ENCODE data around the gene TFAP2E. TPM values are rescaled to one million over a fixed set of nuclear protein-coding genes. Genes with fewer than 3 reads are reported as not detected.

TFAP2E gene
- total RNA-seq, 1 donor, result 1.3 TPM

- no peak for DNase-seq (ENCODE audit: low read depth in 2 of 3, low spot score in 2 of 3)
Measured at GRCh38 chr1:35640380-35641232, 67.5 kb downstream of the TFAP2E start.

DNA sequence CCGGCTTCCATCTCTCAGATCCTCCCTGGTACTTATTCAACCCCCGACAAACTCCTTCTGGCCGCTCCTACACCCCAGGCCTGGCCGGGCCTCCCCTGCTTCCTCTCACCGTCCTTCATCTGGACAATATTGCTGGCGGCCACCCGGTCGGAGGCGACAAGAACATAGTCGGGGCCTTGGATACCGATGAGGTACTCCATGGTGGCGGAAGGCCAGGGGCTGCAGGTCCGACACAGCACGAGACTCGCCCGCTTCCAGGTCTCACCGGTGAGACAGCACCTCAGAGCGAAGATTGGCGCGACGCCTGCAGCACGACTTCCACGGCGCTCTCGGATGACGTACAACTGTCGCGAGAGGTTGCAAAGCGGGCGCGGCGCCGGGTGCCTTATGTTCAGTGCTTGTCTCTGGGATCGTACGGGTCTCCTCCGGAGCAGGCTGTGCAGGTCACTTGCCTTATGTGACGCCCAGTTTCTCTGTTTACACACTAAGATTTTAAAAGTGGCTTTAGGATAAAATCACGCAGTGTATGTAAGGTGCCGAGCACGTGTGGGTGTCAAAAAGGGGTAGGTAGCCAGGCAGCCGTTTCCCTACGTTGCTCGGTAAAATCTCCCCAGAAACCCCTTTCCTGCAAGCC, 68.2 kb downstream of the TFAP2E start, which contains the start of gene PSMB2:
Gene PSMB2 (minus strand): TSS at position 294 of the 634 bp plus-strand sequence. CDS start 94 bp downstream, at position 200.
- peak; percentile 90 to 97 (median 96) for DNase-seq (ENCODE audit: low read depth in 2 of 3, low spot score in 2 of 3)

GRCh38 chr1:35642471-35642955, 69.4 kb downstream of the TFAP2E start:
- peak in 2 of 3 donors; percentile 27 to 57 for DNase-seq (ENCODE audit: low read depth in 2 of 3, low spot score in 2 of 3)

DNA sequence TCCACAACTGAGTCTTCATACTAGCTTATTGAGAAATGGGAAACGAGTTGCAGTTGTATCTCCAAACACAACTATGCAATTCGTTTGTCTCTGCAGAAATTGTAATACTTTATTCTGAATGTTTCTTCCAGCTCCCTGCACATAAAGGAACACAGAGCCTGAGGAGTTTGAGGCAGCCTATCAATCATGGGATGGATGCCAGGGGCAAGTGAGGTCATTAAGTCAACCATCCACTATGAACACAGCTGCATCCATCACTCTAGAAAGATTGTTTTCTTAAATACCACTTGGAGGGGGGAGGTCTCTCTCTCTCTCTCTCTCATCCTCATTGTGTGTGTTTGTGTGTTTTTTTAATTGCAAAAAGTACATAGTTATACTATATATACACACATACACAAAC, 71.1 kb downstream of the TFAP2E start:
- DNase-seq (ENCODE audit: low read depth in 2 of 3, low spot score in 2 of 3), result no peak

Other genes starting within 250 kb of the TFAP2E start
- gene KIAA0319L, start 15.9 kb upstream of the TFAP2E start, total RNA-seq, result 42.0 TPM
- gene NCDN, start 15.5 kb upstream of the TFAP2E start, total RNA-seq, result 18.6 TPM
- gene PSMB2, start 68.2 kb downstream of the TFAP2E start, total RNA-seq, result 14.3 TPM
- gene C1orf216, start 145.6 kb downstream of the TFAP2E start, total RNA-seq, result 35.3 TPM
- 2.2 TPM for gene CLSPN, start 196.7 kb downstream of the TFAP2E start, total RNA-seq
- gene AGO4, start 234.7 kb downstream of the TFAP2E start, total RNA-seq, result 53.9 TPM

Measured in hematopoietic multipotent progenitor cell (in vitro differentiated cells).